GM06990 (cell line): ENCODE results near the gene CDCP1.

Source experiments
- DNase-seq: peaks from one replicate; pipeline ENCODE4 v3.0.0-alpha.2; 2011; ENCODE audit not compliant: insufficient read length; ENCODE audit errors: extremely low read depth
- H3K27me3 ChIP-seq: replicated peaks from 2 replicates; pipeline ENCODE4 v1.6.0; 2011; ENCODE audit warnings: low read length; ENCODE audit not compliant: control insufficient read depth, insufficient read depth
- H3K36me3 ChIP-seq: 2 replicates; pipeline ENCODE4 v1.5.1; 2011; ENCODE audit warnings: low read length; ENCODE audit not compliant: control insufficient read depth, insufficient read depth
- H3K4me3 ChIP-seq: replicated peaks from 2 replicates; pipeline ENCODE4 v1.5.1; 2011; ENCODE audit warnings: low read depth, mild to moderate bottlenecking, control low read depth, low read length
- TF ChIP-seq, protein P1 (sequence below): IDR thresholded peaks from 2 replicates; pipeline ENCODE4 v1.5.1; 2011; ENCODE audit warnings: low read length, control low read depth, mild to moderate bottlenecking, inconsistent platforms; ENCODE audit not compliant: insufficient read depth, poor library complexity, severe bottlenecking

Gene CDCP1

DNA sequence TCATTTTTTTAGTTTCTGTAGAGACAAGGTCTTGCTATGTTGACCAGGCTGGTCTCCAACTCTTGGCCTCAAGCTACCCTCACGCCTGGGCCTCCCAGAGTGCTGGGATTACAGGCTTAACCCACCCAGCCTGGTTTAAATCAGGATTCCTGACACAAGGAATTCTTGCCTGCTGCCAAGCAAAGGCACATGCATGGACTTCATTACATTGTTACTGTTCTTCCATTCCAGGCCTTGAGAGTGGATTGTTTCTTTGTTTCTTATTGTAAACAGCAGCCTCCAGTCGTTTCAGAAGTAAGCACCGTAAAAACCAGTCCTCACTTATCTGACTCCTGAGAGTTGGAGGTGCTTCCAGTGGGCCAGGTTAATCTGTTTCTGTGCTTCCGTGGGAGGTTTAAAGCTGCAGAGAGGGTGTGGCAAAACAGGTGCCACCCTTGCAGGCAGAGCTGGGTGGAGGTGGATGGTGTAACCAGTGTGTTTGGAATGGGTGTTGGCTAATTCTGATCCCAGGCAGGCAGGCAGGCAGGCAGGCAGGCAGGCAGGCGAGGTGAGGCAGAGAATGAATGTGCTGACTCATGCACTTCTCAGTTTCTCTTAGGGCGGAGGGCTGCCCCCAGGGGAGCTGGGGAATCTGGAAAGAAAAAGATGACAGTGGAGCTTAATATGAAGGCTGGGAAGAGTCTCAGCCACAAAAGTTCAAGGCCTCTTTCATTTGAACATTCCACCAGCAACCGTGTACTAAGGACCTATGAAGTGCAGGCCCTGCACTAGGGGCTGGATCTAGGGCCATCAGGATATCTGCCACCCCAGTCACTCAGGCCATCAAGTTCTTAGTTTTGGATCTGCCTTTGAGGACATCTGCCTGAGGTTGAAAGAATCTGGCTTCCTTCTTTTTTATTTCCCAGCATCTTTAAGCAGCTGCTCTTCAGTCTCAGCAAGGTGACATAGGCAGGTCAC lies 37.0 kb upstream of the CDCP1 start:
- TF ChIP-seq, protein P1, sequence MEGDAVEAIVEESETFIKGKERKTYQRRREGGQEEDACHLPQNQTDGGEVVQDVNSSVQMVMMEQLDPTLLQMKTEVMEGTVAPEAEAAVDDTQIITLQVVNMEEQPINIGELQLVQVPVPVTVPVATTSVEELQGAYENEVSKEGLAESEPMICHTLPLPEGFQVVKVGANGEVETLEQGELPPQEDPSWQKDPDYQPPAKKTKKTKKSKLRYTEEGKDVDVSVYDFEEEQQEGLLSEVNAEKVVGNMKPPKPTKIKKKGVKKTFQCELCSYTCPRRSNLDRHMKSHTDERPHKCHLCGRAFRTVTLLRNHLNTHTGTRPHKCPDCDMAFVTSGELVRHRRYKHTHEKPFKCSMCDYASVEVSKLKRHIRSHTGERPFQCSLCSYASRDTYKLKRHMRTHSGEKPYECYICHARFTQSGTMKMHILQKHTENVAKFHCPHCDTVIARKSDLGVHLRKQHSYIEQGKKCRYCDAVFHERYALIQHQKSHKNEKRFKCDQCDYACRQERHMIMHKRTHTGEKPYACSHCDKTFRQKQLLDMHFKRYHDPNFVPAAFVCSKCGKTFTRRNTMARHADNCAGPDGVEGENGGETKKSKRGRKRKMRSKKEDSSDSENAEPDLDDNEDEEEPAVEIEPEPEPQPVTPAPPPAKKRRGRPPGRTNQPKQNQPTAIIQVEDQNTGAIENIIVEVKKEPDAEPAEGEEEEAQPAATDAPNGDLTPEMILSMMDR, result no peak
- Histone ChIP-seq H3K4me3 (no peak overlapping the region), H3K27me3 (peaks cover under 1% of the 10 kb centered on the region; the same call in 1 of the 2 replicates), H3K36me3 (no peaks in the 10 kb centered on the region)
- DNase-seq, result no peak

DNA sequence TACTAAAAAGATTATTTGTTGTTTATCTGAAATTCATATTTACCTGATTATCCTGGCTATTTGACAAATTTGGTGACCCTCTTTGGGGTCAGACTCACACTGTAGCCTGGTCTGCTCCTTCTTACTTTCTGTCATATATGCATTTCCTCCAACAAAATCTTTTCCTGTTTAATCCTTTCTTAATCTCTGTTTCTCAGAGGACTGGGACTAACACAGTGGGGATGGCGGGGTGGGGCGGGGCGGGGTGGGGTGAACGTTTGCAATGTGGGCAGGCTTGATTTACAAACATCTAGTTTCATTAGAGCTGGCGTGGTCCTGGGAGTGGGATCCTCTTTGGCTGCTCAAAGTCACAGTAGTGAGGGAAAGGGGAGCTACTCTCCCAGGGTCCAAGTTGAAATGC lies 35.3 kb upstream of the CDCP1 start:
- Histone ChIP-seq H3K36me3 (no peaks in the 10 kb centered on the region), H3K4me3 (no peak overlapping the region), H3K27me3 (0 out of 2 replicates have a peak, but pooled peaks cover 2% of the 10 kb centered on the region)
- no peak for DNase-seq
- TF ChIP-seq, protein P1, result no peak

DNA sequence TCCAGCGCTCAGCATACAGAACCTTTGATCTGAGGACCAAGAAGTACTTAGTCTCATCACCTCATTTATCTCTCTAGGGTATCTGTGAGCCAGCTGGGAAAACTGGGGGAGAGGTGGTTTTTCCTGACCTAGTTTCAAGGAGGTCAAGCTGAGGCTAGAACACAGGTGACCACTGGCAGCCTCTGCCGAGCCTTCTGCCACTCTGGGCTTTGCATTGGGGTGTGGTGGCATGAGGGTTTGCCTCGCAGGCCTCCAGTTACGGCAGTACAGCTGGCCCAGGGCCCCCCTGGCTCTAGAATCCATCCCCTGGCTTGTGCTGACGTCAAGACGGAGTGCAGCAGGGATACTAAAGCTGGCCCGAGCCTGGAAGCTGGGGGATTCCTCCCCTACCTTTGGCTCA lies 34.7 kb upstream of the CDCP1 start:
- no peak for DNase-seq
- Histone ChIP-seq H3K36me3 (no peaks in the 10 kb centered on the region), H3K4me3 (no peak overlapping the region), H3K27me3 (0 out of 2 replicates have a peak, but pooled peaks cover 2% of the 10 kb centered on the region)
- TF ChIP-seq, protein P1, result no peak

DNA sequence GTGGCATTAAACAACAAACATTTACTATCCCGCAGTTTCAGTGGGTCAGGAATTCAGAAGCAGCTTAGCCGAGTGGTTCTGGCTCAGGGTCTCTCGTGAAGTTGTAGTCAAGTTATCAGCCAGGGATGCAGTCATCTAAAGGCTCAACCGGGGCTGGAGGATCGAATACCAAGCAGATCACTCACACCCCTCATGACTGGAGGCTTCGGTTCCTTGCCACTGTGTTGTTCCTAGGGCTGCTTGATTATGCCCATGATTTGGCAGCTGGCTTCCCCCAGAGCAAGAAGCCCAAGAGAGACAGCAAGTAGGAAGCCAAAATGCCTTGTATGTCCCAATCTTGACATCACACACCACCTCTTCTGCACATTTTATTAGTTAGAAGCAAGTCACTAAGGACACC lies 33.9 kb upstream of the CDCP1 start:
- H3K27me3 ChIP-seq, result 0 out of 2 replicates have a peak, but pooled peaks cover 2% of the 10 kb centered on the region
- no peak overlapping the region for H3K4me3 ChIP-seq
- TF ChIP-seq, protein P1, result no peak
- no peaks in the 10 kb centered on the region for H3K36me3 ChIP-seq
- no peak for DNase-seq

DNA sequence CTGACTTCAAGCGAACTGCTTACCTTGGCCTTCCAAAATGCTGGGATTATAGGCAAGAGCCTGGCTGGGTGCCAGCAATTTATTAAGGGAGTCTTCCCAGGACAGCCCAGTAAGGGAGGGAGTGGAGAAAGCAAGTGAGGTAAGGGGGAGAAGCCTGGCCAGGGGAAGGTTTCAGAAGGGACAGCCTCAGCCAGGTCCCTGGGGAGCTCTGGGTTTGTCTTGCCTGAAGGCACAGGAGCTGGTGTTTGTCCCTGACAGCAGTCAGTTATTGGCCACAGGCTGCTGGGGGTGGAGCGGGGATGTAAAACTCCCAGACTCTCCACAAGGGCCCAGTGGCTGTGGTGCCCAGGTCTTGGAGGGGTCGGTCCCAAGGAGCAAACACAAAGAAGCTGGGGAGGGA lies 33.0 kb upstream of the CDCP1 start:
- TF ChIP-seq, protein P1, result no peak
- Histone ChIP-seq H3K27me3 (0 out of 2 replicates have a peak, but pooled peaks cover 2% of the 10 kb centered on the region), H3K4me3 (no peak overlapping the region), H3K36me3 (no peaks in the 10 kb centered on the region)
- no peak for DNase-seq
